Right atrium auricular region (tissue), 2 donors: Measurements from ENCODE around the gene RAB31. TPM values are rescaled to one million over a fixed set of nuclear protein-coding genes. Genes with fewer than 3 reads are reported as not detected.

Source experiments
- DNase-seq: peaks from one replicate; pipeline ENCODE4 v3.0.0-alpha.2; 2019; ENCODE audit warnings: low spot score
- H3K27ac ChIP-seq, 2 donors: fragments of 200-600 bp; sonication (generic); 1 replicate in 1 of 2; 2 replicates in 1 of 2; pipeline ENCODE4 v1.5.1; 2016 to 2019
- H3K27me3 ChIP-seq, 2 donors: fragments of 200-600 bp; sonication (generic); one replicate each; pipeline versions ENCODE4 v1.5.1 to v1.6.0; 2017 to 2019
- H3K36me3 ChIP-seq: fragments of 200-600 bp; sonication (generic); one replicate; pipeline ENCODE4 v1.5.1; 2016
- H3K4me1 ChIP-seq, 2 donors: fragments of 200-600 bp; sonication (generic); one replicate each; pipeline versions ENCODE4 v1.5.1 to v1.6.0; 2017 to 2019
- H3K4me3 ChIP-seq, 2 donors: fragments of 200-600 bp; sonication (generic); 1 replicate in 1 of 2; 2 replicates in 1 of 2; pipeline ENCODE4 v1.5.1; 2017 to 2019; ENCODE audit warnings: mild to moderate bottlenecking in 1 of 2, moderate library complexity in 1 of 2
- H3K9me3 ChIP-seq, 2 donors: fragments of 200-600 bp; sonication (generic); one replicate each; pipeline ENCODE4 v1.5.1; 2019
- CTCF ChIP-seq, 2 donors: fragments of 200-600 bp; sonication (generic); IDR thresholded peaks; one replicate each; pipeline ENCODE4 v1.5.1; 2019; ENCODE audit warnings: antibody characterized with exemption in 2 of 2
- total RNA-seq, 2 donors: library from RNA; depleted of rRNA; stranded (reverse); fragments of >200 nt; gene quantifications; one replicate each; pipeline ENCODE4 v1.1.0, GENCODE V29; 2016

Gene RAB31
- total RNA-seq, 2 donors from 2014 or later: 9.9 to 29.2 TPM

GRCh38 chr18:9774150-9774549, 66.0 kb downstream of the RAB31 start:
- peaks cover 0 to 14% of the 10 kb centered on the region in 2 donors for H3K4me1 ChIP-seq
- no peak overlapping the region for H3K27ac ChIP-seq

GRCh38 chr18:9775178-9775577, 67.1 kb downstream of the RAB31 start:
- no peak overlapping the region for H3K27ac ChIP-seq
- H3K9me3 ChIP-seq: no peaks in the 10 kb centered on the region
- H3K27me3 ChIP-seq: no peaks in the 10 kb centered on the region
- DNase-seq: no peak
- H3K4me1 ChIP-seq: peaks cover 0 to 14% of the 10 kb centered on the region in 2 donors
- no peak overlapping the region for H3K4me3 ChIP-seq
- no peak for TF ChIP-seq CTCF (IDR thresholded peaks at IDR 0.05)
- H3K36me3 ChIP-seq: no peaks in the 10 kb centered on the region

More at GRCh38 chr18:9774150-9774549, 66.0 kb downstream of the RAB31 start:
- no peaks in the 10 kb centered on the region for H3K36me3 ChIP-seq
- H3K9me3 ChIP-seq: no peaks in the 10 kb centered on the region
- no peak for TF ChIP-seq CTCF (IDR thresholded peaks at IDR 0.05)
- no peak for DNase-seq
- H3K27me3 ChIP-seq: no peaks in the 10 kb centered on the region
- no peak overlapping the region for H3K4me3 ChIP-seq

- Histone ChIP-seq H3K27ac (no peak overlapping the region), H3K36me3 (no peaks in the 10 kb centered on the region), H3K4me1 (no peaks in the 10 kb centered on the region), H3K4me3 (no peak overlapping the region), H3K9me3 (no peaks in the 10 kb centered on the region), H3K27me3 (no peaks in the 10 kb centered on the region)
- DNase-seq: no peak
- TF ChIP-seq CTCF (IDR thresholded peaks at IDR 0.05): no peak
Measured at GRCh38 chr18:9779630-9780029, 71.5 kb downstream of the RAB31 start.

GRCh38 chr18:9782073-9782857, 74.2 kb downstream of the RAB31 start:
- Histone ChIP-seq H3K4me3 (no peak overlapping the region), H3K4me1 (no peaks in the 10 kb centered on the region), H3K27me3 (no peaks in the 10 kb centered on the region), H3K27ac (peak overlapping the region in 1 of 2 donors; percentile 58), H3K36me3 (no peaks in the 10 kb centered on the region), H3K9me3 (no peaks in the 10 kb centered on the region)
- no peak for DNase-seq
- TF ChIP-seq CTCF (IDR thresholded peaks at IDR 0.05): no peak

- Histone ChIP-seq H3K4me1 (no peaks in the 10 kb centered on the region), H3K27me3 (no peaks in the 10 kb centered on the region), H3K36me3 (no peaks in the 10 kb centered on the region), H3K4me3 (no peak overlapping the region), H3K9me3 (no peaks in the 10 kb centered on the region), H3K27ac (no peak overlapping the region)
- TF ChIP-seq CTCF (IDR thresholded peaks at IDR 0.05): no peak
- no peak for DNase-seq
Measured at GRCh38 chr18:9786631-9787030, 78.5 kb downstream of the RAB31 start.

- no peaks in the 10 kb centered on the region for H3K36me3 ChIP-seq
- H3K4me1 ChIP-seq: no peaks in the 10 kb centered on the region
- no peaks in the 10 kb centered on the region for H3K27me3 ChIP-seq
- no peak for DNase-seq
- H3K4me3 ChIP-seq: no peak overlapping the region
- TF ChIP-seq CTCF (IDR thresholded peaks at IDR 0.05): no peak
- no peaks in the 10 kb centered on the region for H3K9me3 ChIP-seq
- H3K27ac ChIP-seq: no peak overlapping the region
Measured at GRCh38 chr18:9787036-9787435, 78.9 kb downstream of the RAB31 start.
